H1 (cell line): Measurements from ENCODE around the gene CA10. TPM values are rescaled to one million over a fixed set of nuclear protein-coding genes. Genes with fewer than 3 reads are reported as not detected.

ENCODE experiments used
- ASH2L ChIP-seq: fragments of 200-600, 300-600 bp; sonication (generic); IDR thresholded peaks from one replicate; pipeline ENCODE4 v1.7.1; 2017; ENCODE audit warnings: low read length
- CTBP2 ChIP-seq: IDR thresholded peaks from 2 replicates; pipeline ENCODE4 v1.7.0; 2011; ENCODE audit warnings: borderline replicate concordance, mild to moderate bottlenecking, moderate library complexity, mixed read lengths, low read length; ENCODE audit not compliant: insufficient read depth, insufficient read length
- EP300 ChIP-seq, 2 experiments: IDR thresholded peaks; 1 replicate in 1 of 2; 2 replicates in 1 of 2; pipeline ENCODE4 v1.6.1; 2011 to 2012; ENCODE audit warnings: low read depth in 2 of 2, low read length in 2 of 2, mild to moderate bottlenecking in 2 of 2, borderline replicate concordance in 1 of 2, inconsistent platforms in 1 of 2, moderate library complexity in 1 of 2
- KDM1A ChIP-seq: fragments of 200-600, 300-600 bp; sonication (generic); IDR thresholded peaks from 2 replicates; pipeline ENCODE4 v1.7.1; 2016; ENCODE audit warnings: mild to moderate bottlenecking, low read length, borderline replicate concordance
- NANOG ChIP-seq: IDR thresholded peaks from 2 replicates; pipeline ENCODE4 v1.6.1; 2011; ENCODE audit warnings: low read length, low read depth, mild to moderate bottlenecking, inconsistent platforms; ENCODE audit not compliant: insufficient read depth, poor library complexity, severe bottlenecking
- NRF1 ChIP-seq: IDR thresholded peaks from 2 replicates; pipeline ENCODE4 v1.6.1; 2011; ENCODE audit warnings: mild to moderate bottlenecking, low read depth, low read length, improper control_type of control experiment
- POU5F1 ChIP-seq: IDR thresholded peaks from 2 replicates; pipeline ENCODE4 v1.6.1; 2011; ENCODE audit warnings: low read depth, mild to moderate bottlenecking, low read length, moderate library complexity
- RNF2 ChIP-seq: fragments of 200-900, 300-1000 bp; sonication (generic); IDR thresholded peaks from 2 replicates; pipeline ENCODE4 v1.7.1; 2016; ENCODE audit warnings: borderline replicate concordance, low read depth, mild to moderate bottlenecking, antibody characterized with exemption, low read length; ENCODE audit not compliant: poor library complexity, severe bottlenecking; ENCODE audit errors: missing control alignments
- polyA plus RNA-seq, 7 experiments: library from polyadenylated mRNA; depleted of rRNA in 3 of 7; stranded (reverse) in 5 of 7; unstranded in 2 of 7; fragments of >200 nt in 5 of 7; fragments of 200-250 nt in 2 of 7; gene quantifications; 1 replicate in 5 of 7; 2 replicates in 1 of 7; 4 replicates in 1 of 7; pipeline versions ENCODE4 v1.2.1 to v1.2.3, GENCODE V29; 2011 to 2013; ENCODE audit warnings: missing spikeins in 2 of 7, mixed read lengths in 2 of 7
- total RNA-seq: library from RNA; stranded (reverse); fragmentation: NEBNext Ultra II Directional; extraction: Animal tissue kit (Norgen Biotek cat#: 25700); gene quantifications from 2 replicates; pipeline ENCODE4 v1.2.1, GENCODE V29; 2021
- TF ChIP-seq, protein P1 (sequence below): fragments of 300-600 bp; sonication (generic); IDR thresholded peaks from 2 replicates; pipeline ENCODE4 v1.7.1; 2012; ENCODE audit warnings: low read length, moderate library complexity, mild to moderate bottlenecking, inconsistent platforms; ENCODE audit not compliant: insufficient replicate concordance
- TF ChIP-seq, protein P2 (sequence below): IDR thresholded peaks from 2 replicates; pipeline ENCODE4 v1.6.1; 2011; ENCODE audit warnings: low read depth, mild to moderate bottlenecking, low read length; ENCODE audit not compliant: insufficient read depth

The CA10 gene
- total and polyA plus RNA-seq, 2 of the 8 experiments (the other 6 are each of a cell fraction or from before 2014, with no cell fraction given): 0.60 to 0.63 TPM

DNA sequence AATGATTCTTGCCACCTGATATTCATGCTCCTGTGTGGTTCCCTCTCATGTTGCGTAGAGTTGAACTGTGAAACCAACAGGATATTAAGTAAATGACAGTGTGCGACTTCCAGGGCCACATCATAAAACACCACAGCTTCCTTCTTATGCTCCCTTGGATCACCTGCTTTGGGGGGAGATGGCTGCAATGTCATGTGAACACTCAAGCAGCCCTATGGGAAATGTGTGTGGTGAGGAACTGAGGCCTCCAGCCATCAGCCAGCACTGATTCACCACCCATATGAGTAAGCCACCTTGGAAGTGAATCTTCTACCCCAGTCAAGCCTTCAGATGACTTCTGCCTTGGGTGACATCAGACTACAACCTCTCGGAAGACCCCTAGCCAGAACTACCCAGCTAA, 470.6 kb downstream of the CA10 start (continued):
- TF ChIP-seq, protein P1, sequence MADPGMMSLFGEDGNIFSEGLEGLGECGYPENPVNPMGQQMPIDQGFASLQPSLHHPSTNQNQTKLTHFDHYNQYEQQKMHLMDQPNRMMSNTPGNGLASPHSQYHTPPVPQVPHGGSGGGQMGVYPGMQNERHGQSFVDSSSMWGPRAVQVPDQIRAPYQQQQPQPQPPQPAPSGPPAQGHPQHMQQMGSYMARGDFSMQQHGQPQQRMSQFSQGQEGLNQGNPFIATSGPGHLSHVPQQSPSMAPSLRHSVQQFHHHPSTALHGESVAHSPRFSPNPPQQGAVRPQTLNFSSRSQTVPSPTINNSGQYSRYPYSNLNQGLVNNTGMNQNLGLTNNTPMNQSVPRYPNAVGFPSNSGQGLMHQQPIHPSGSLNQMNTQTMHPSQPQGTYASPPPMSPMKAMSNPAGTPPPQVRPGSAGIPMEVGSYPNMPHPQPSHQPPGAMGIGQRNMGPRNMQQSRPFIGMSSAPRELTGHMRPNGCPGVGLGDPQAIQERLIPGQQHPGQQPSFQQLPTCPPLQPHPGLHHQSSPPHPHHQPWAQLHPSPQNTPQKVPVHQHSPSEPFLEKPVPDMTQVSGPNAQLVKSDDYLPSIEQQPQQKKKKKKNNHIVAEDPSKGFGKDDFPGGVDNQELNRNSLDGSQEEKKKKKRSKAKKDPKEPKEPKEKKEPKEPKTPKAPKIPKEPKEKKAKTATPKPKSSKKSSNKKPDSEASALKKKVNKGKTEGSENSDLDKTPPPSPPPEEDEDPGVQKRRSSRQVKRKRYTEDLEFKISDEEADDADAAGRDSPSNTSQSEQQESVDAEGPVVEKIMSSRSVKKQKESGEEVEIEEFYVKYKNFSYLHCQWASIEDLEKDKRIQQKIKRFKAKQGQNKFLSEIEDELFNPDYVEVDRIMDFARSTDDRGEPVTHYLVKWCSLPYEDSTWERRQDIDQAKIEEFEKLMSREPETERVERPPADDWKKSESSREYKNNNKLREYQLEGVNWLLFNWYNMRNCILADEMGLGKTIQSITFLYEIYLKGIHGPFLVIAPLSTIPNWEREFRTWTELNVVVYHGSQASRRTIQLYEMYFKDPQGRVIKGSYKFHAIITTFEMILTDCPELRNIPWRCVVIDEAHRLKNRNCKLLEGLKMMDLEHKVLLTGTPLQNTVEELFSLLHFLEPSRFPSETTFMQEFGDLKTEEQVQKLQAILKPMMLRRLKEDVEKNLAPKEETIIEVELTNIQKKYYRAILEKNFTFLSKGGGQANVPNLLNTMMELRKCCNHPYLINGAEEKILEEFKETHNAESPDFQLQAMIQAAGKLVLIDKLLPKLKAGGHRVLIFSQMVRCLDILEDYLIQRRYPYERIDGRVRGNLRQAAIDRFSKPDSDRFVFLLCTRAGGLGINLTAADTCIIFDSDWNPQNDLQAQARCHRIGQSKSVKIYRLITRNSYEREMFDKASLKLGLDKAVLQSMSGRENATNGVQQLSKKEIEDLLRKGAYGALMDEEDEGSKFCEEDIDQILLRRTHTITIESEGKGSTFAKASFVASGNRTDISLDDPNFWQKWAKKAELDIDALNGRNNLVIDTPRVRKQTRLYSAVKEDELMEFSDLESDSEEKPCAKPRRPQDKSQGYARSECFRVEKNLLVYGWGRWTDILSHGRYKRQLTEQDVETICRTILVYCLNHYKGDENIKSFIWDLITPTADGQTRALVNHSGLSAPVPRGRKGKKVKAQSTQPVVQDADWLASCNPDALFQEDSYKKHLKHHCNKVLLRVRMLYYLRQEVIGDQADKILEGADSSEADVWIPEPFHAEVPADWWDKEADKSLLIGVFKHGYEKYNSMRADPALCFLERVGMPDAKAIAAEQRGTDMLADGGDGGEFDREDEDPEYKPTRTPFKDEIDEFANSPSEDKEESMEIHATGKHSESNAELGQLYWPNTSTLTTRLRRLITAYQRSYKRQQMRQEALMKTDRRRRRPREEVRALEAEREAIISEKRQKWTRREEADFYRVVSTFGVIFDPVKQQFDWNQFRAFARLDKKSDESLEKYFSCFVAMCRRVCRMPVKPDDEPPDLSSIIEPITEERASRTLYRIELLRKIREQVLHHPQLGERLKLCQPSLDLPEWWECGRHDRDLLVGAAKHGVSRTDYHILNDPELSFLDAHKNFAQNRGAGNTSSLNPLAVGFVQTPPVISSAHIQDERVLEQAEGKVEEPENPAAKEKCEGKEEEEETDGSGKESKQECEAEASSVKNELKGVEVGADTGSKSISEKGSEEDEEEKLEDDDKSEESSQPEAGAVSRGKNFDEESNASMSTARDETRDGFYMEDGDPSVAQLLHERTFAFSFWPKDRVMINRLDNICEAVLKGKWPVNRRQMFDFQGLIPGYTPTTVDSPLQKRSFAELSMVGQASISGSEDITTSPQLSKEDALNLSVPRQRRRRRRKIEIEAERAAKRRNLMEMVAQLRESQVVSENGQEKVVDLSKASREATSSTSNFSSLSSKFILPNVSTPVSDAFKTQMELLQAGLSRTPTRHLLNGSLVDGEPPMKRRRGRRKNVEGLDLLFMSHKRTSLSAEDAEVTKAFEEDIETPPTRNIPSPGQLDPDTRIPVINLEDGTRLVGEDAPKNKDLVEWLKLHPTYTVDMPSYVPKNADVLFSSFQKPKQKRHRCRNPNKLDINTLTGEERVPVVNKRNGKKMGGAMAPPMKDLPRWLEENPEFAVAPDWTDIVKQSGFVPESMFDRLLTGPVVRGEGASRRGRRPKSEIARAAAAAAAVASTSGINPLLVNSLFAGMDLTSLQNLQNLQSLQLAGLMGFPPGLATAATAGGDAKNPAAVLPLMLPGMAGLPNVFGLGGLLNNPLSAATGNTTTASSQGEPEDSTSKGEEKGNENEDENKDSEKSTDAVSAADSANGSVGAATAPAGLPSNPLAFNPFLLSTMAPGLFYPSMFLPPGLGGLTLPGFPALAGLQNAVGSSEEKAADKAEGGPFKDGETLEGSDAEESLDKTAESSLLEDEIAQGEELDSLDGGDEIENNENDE: no peak
- TF ChIP-seq NRF1 (no peak), KDM1A (no peak), POU5F1 (no peak), RNF2 (no peak), NANOG (no peak), CTBP2 (no peak), ASH2L (no peak), EP300 (IDR thresholded peaks at IDR 0.05; ENCODE audit: borderline replicate concordance in 1 of 2, low read depth in 2 of 2, low read length in 2 of 2) (no peak)
- TF ChIP-seq, protein P2, sequence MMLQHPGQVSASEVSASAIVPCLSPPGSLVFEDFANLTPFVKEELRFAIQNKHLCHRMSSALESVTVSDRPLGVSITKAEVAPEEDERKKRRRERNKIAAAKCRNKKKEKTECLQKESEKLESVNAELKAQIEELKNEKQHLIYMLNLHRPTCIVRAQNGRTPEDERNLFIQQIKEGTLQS: no peak
